Thoracic aorta endothelial cell (primary cell): Measurements from ENCODE around the gene HOXA4. TPM values are rescaled to one million over a fixed set of nuclear protein-coding genes. Genes with fewer than 3 reads are reported as not detected.

Experiments
- small RNA-seq: library from RNA; depleted of rRNA; stranded (forward); fragments of <200 nt; gene quantifications from one replicate; pipeline ENCODE3, GENCODE V24; 2012
- total RNA-seq: library from RNA; depleted of rRNA; stranded (reverse); fragments of >200 nt; gene quantifications from 2 replicates; pipeline ENCODE4 v1.2.3, GENCODE V29; 2012

The HOXA4 gene
- total RNA-seq, result 0.80 and 1.9 TPM in 2 replicates

GRCh38 chr7:27130540-27131389 is at the start of gene HOXA4:
TSS of gene HOXA4 (minus strand) at chr7:27130757. CDS start at chr7:27130733, 24 bp downstream.

GRCh38 chr7:27173956-27174873 is 43.7 kb upstream of the HOXA4 start, which contains the start of gene HOXA10:
TSS of gene HOXA10 (minus strand) at chr7:27174320. CDS start at chr7:27174306, 14 bp downstream.

DNA sequence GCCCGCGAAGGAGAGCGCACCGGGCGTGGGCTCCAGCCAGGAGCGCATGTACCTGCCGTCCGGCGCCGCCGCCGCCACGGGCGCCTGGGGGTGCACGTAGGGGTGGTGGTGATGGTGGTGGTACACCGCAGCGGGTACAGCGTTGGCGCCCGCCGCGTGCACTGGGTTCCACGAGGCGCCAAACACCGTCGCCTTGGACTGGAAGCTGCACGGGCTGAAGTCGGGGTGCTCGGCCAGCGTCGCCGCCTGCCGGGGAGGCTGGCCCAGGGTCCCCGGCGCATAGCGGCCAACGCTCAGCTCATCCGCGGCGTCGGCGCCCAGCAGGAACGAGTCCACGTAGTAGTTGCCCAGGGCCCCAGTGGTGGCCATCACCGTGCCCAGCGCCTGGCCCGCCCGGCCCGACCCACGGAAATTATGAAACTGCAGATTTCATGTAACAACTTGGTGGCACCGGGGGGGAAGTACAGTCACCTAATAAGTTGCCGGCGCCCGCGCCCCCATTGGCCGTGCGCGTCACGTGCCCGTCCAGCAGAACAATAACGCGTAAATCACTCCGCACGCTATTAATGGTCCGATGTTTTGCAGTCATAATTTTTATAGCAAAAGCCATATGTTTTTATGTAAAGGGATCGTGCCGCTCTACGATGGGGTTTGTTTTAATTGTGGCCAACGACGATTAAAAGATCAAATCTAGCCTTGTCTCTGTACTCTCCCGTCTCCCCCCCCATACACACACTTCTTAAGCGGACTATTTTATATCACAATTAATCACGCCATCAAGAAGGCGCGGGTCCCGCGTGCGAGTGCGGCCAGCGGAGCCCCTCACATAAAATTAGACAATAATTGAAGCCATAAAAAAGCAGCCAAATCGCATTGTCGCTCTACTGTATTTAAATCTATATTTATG is 34.8 kb upstream of the HOXA4 start, which contains the start of gene HOXA9:
HOXA9 (minus strand) TSS at position 449 of the 907 bp plus-strand sequence; CDS start at position 369, 80 bp downstream.

DNA sequence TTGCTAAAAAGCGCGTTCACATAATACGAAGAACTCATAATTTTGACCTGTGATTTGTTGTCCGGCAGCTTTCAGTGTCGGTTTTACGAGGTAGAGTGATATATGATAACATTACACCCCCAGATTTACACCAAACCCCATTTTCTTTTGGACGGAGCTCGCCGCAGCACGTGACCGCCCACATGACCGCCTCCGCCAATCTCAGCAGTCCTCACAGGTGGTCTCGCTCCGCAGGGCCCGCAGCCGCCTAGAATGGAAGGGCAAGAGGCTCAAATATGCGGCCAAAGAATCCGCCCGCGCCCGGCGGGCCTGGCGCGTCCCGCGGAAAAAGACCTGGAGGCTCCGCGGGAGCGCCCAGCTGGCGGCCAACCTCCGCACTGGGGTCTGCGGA is 25.9 kb upstream of the HOXA4 start, which contains the start of gene HOXA7:
HOXA7 (minus strand) TSS at position 168 of the 391 bp plus-strand sequence; CDS start at position 38, 130 bp downstream.

GRCh38 chr7:27151931-27152815 is 21.6 kb upstream of the HOXA4 start, which contains the start of gene HOXA3:
TSS of gene HOXA3 (minus strand) at chr7:27152583. CDS start at chr7:27110640, 41,943 bp downstream.

DNA sequence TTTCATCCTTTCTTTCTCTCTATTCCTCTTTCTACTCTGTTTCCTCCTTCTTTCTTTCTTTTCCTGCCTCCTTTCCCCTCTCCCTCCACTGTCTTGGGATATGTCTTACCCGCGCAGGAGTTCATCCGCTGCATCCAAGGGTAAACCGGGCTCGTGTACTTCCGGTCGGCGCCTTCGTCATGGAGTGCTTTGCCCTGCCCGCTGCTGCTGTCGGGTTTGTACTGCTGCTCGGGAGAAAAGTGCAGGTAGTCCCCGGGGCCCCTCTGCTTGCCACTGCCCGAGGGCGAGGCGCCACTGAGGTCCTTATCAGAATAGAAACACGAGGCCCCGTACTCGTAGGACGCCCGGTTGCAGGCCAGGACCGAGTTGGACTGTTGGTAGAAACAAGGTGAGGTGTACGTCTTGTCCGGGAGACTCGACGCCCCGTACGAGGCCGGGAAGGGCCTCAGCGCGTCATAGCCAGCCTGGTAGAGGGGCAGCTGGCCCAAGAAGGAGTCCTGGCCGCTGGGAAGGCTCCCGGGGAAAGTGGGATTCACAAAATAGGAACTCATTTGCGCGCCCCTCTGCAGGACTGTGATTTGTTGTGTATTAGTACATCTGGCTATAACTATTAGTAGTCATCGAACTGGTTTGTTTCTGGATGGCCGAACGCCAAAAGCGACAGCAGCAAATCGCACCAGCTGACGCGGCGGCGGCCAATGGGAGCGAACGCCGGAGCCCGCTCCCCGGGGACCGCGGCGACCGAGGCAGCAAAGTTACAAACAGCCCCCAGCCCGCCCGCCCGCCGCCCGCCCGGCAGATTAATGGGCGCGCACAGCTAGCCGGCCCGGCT is 16.9 kb upstream of the HOXA4 start, which contains the start of gene HOXA6:
HOXA6 (minus strand) TSS at position 576 of the 832 bp plus-strand sequence; CDS start at position 551, 25 bp downstream.

DNA sequence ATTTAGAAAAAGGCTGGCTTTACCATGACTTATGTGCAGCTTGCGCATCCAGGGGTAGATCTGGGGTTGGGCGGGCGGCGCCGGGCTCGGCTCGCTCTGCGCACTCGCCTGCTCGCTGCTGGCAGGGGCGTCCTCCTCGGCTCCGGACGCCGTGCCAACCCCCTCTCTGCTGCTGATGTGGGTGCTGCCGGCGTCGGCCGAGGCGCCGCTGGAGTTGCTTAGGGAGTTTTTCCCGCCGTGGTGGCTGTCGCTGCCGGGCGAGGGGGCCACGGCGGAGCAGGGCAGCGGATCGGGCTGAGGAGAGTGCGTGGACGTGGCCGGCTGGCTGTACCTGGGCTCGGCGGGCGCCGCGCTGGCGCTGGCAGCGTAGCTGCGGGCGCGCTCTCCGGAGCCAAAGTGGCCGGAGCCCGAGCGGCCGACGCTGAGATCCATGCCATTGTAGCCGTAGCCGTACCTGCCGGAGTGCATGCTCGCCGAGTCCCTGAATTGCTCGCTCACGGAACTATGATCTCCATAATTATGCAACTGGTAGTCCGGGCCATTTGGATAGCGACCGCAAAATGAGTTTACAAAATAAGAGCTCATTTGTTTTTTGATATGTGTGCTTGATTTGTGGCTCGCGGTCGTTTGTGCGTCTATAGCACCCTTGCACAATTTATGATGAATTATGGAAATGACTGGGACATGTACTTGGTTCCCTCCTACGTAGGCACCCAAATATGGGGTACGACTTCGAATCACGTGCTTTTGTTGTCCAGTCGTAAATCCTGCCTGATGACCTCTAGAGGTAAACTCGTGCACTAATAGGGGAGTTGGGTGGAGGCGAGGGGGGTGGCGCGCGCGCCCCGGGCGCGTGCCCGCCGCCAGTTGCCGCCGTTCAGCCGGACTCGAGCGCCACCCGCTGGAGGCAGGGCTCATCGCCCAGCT is 12.7 kb upstream of the HOXA4 start, which contains the start of gene HOXA5:
HOXA5 (minus strand) TSS at position 659 of the 927 bp plus-strand sequence; CDS start at position 585, 74 bp downstream.

GRCh38 chr7:27102581-27103442 is 27.7 kb downstream of the HOXA4 start, which contains the start of gene HOXA2:
TSS of gene HOXA2 (minus strand) at chr7:27102683. CDS start at chr7:27102500, 183 bp downstream.

GRCh38 chr7:27095897-27096767 is 34.4 kb downstream of the HOXA4 start, which contains the start of gene HOXA1:
TSS of gene HOXA1 (minus strand) at chr7:27096000. CDS start at chr7:27095912, 88 bp downstream.

Small RNAs within 50 kb of the gene (small RNA-seq; reads per million reads assigned to genes)
- not detected for gene AC004080.5
- not detected for gene RF01977

Other genes with a start within 250 kb of the HOXA4 start
- gene HOXA1, start 34.8 kb downstream of the HOXA4 start, total RNA-seq, result 0.65 and 0.93 TPM in 2 replicates
- gene HOXA2, start 28.1 kb downstream of the HOXA4 start, total RNA-seq, result 1.6 and 2.2 TPM in 2 replicates
- gene HOXA5, start 12.9 kb upstream of the HOXA4 start, total RNA-seq, result 1.3 and 12.7 TPM in 2 replicates
- gene HOXA6, start 17.0 kb upstream of the HOXA4 start, total RNA-seq, result 5.4 TPM in 1 of 2 replicates, not detected in the other
- gene HOXA3, start 21.8 kb upstream of the HOXA4 start, total RNA-seq, result 1.1 and 1.9 TPM in 2 replicates
- gene HOXA7, start 25.9 kb upstream of the HOXA4 start, total RNA-seq, result 0.27 and 3.1 TPM in 2 replicates
- 0.40 and 27.9 TPM in 2 replicates for gene HOXA9, start 34.8 kb upstream of the HOXA4 start, total RNA-seq
- 0.27 and 5.8 TPM in 2 replicates for gene HOXA10, start 43.6 kb upstream of the HOXA4 start, total RNA-seq
- 0.93 TPM in 1 of 2 replicates, not detected in the other for gene HOXA11, start 54.5 kb upstream of the HOXA4 start, total RNA-seq
- gene HOXA13, start 69.3 kb upstream of the HOXA4 start, total RNA-seq, result not detected in 2 replicates
- gene EVX1, start 112.0 kb upstream of the HOXA4 start, total RNA-seq, result not detected in 2 replicates